Common myeloid progenitor, CD34-positive (primary cell): ENCODE results near the gene NPPB.

Experiments
- CTCF ChIA-PET: fragments of 350-600 bp; sonication (Branson Sonifier 250); formaldehyde crosslinking; loops from one replicate; lab custom pipeline; 2021; ENCODE audit warnings: antibody characterized with exemption; lab: Charles Lee
- POLR2A ChIA-PET: fragments of 350-600 bp; sonication (Branson Sonifier 250); formaldehyde crosslinking; loops from one replicate; lab custom pipeline; 2021; ENCODE audit warnings: antibody characterized with exemption; lab: Charles Lee
- DNase-seq, 3 donors: peaks; one replicate each; pipeline versions ENCODE4 v3.0.0 to v3.0.0-alpha.2; 2013
- H3K27ac ChIP-seq, 2 experiments: 1 replicate in 1 of 2; 2 replicates in 1 of 2; pipeline ENCODE4 v1.7.0; 2013; ENCODE audit warnings: inconsistent platforms in 2 of 2, low read length in 2 of 2, mild to moderate bottlenecking in 2 of 2, low read depth in 1 of 2, moderate library complexity in 1 of 2; ENCODE audit not compliant: severe bottlenecking in 2 of 2, insufficient read depth in 1 of 2, poor library complexity in 1 of 2
- H3K27me3 ChIP-seq, 5 experiments: replicated peaks in 2 of 5; 1 replicate in 3 of 5; 2 replicates in 2 of 5; pipeline versions ENCODE4 v1.6.1 to v1.7.0; 2013; ENCODE audit warnings: low read length in 4 of 5, mild to moderate bottlenecking in 2 of 5, moderate library complexity in 2 of 5, inconsistent platforms in 1 of 5; ENCODE audit not compliant: insufficient read depth in 5 of 5, control insufficient read depth in 4 of 5
- H3K36me3 ChIP-seq, 4 experiments: 1 replicate in 2 of 4; 2 replicates in 2 of 4; pipeline versions ENCODE4 v1.6.1 to v1.7.0; 2013; ENCODE audit warnings: low read length in 3 of 4, control low read depth in 1 of 4, mild to moderate bottlenecking in 1 of 4; ENCODE audit not compliant: control insufficient read depth in 4 of 4, insufficient read depth in 4 of 4
- H3K4me1 ChIP-seq, 4 experiments: 1 replicate in 3 of 4; 2 replicates in 1 of 4; pipeline versions ENCODE4 v1.6.1 to v1.7.1; 2013; ENCODE audit warnings: low read length in 3 of 4, mild to moderate bottlenecking in 3 of 4, control low read depth in 1 of 4, inconsistent platforms in 1 of 4, moderate library complexity in 1 of 4; ENCODE audit not compliant: control insufficient read depth in 4 of 4, insufficient read depth in 4 of 4; ENCODE audit errors: control extremely low read depth in 1 of 4
- H3K4me3 ChIP-seq, 7 experiments: 1 replicate in 4 of 7; 2 replicates in 3 of 7; pipeline versions ENCODE4 v1.5.1 to v1.7.0; 2013; ENCODE audit warnings: mild to moderate bottlenecking in 7 of 7, low read length in 6 of 7, moderate library complexity in 6 of 7, inconsistent platforms in 2 of 7, low read depth in 2 of 7, control low read depth in 1 of 7; ENCODE audit not compliant: insufficient read depth in 4 of 7, control insufficient read depth in 1 of 7; ENCODE audit errors: extremely low read depth in 1 of 7
- H3K9me3 ChIP-seq, 5 experiments: 1 replicate in 4 of 5; 2 replicates in 1 of 5; pipeline versions ENCODE4 v1.6.1 to v1.7.1; 2013; ENCODE audit warnings: low read length in 4 of 5, mild to moderate bottlenecking in 2 of 5, inconsistent platforms in 1 of 5, low read depth in 1 of 5, moderate library complexity in 1 of 5; ENCODE audit not compliant: control insufficient read depth in 4 of 5, insufficient read depth in 2 of 5; ENCODE audit errors: control extremely low read depth in 1 of 5
- WGBS: methylation state at CpG from one replicate; pipeline ENCODE4 v1.1.5; 2013; ENCODE audit not compliant: insufficient coverage; 5-methylcytosine and 5-hydroxymethylcytosine counted together

NPPB gene

DNA sequence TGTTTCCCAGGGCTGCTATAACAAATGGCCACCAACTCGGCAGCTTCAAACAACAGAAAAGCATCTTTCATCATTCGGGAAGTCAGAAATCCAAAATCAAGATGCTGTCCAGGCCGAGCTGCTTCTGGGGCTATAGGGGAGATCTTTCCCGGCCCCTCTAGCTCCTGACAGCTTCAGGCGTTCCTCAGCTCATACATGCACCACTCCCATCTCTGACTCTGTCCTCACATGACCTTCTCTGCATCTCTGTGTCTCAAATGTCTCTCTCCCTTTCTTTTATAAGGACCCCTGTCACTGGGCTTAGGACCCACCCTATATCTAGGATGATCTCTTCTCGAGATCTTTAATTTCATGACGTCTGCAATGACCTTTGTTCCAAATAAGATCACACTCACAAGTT is 13.8 kb upstream of the NPPB start:
- DNase-seq, result no peak
- peaks cover 0 to 4% (median 2%) of the 10 kb centered on the region in 5 experiments for H3K27me3 ChIP-seq
- H3K4me1 ChIP-seq, result no peaks in the 10 kb centered on the region
- POLR2A ChIA-PET, result no interaction called here
- no peak overlapping the region for H3K4me3 ChIP-seq
- WGBS, result 71% methylated on average over 6 of the region's 7 CpGs
- H3K27ac ChIP-seq, result no peak overlapping the region
- no peaks in the 10 kb centered on the region for H3K36me3 ChIP-seq
- CTCF ChIA-PET, result interaction anchor here (0.8 to 1.1 kb wide), 3 partner anchors 9 to 21 kb away, joined by 3 to 8 read pairs (median 3); no protein-coding TSS in a partner anchor
- H3K9me3 ChIP-seq, result no peaks in the 10 kb centered on the region

DNA sequence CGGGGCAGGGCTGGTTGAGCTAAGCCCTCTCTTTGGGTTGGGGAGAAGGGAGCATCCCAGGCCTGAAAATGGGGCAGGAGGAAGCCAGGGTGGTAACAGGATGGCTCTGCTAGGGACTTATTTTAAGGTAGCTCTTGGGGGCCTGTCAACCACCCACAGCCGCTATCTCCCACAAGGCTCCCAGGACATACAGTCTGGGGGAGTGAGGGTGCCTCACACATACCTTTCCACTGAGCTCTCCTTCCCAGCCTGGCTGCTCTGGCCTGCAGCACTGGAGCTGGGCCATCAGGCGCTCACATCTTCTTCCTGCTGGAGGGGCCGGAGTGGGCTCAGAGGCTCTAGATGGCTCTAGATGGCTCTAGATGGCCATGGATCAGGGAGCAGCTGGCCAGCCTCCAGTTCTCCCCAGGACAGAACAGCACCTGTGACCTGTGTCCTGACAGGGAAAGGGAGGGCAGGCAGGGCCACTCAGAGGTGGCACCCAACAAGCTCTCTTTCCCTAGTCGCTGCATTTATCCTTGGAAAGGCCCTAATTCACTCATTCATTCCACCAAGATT is 11.0 kb upstream of the NPPB start:
- Histone ChIP-seq H3K4me3 (no peak overlapping the region), H3K9me3 (no peaks in the 10 kb centered on the region), H3K27me3 (peaks cover 0 to 4% (median 0%) of the 10 kb centered on the region in 5 experiments), H3K36me3 (no peaks in the 10 kb centered on the region), H3K4me1 (no peaks in the 10 kb centered on the region), H3K27ac (no peak overlapping the region)
- 94% methylated on average over 3 of the region's 5 CpGs for WGBS
- no peak for DNase-seq
- ChIA-PET POLR2A (no interaction called here), CTCF (interaction anchor here (0.6 to 2.7 kb wide), 8 partner anchors 9 to 32 kb away, joined by 3 to 12 read pairs (median 4); no protein-coding TSS in a partner anchor)

DNA sequence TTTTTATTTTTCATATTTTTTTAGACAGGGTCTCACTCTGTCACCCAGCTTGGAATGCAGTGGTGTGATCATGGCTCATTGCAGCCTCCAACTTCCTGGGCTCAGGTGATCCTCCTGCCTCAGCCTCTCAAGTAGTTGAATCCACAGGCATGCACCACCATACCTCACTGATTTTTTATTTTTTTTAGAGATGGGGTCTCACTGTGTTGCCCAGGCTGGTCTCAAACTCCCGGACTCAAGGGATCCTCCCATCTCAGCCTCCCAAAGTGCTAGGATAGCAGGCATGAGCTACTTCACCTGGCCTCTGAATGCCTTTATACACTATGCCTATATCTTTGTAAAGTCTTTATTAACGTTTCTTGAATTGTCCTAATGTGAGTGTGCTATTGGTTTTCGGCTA is 10.4 kb upstream of the NPPB start:
- CTCF ChIA-PET, result interaction anchor here (0.7 to 2.7 kb wide), 7 partner anchors 9 to 34 kb away, joined by 3 to 12 read pairs (median 4); no protein-coding TSS in a partner anchor
- Histone ChIP-seq H3K9me3 (no peaks in the 10 kb centered on the region), H3K4me1 (no peaks in the 10 kb centered on the region), H3K27me3 (peaks cover 0 to 4% (median 0%) of the 10 kb centered on the region in 5 experiments), H3K27ac (no peak overlapping the region), H3K36me3 (no peaks in the 10 kb centered on the region), H3K4me3 (no peak overlapping the region)
- no peak for DNase-seq
- POLR2A ChIA-PET, result no interaction called here
- WGBS, result 94% methylated on average over 2 of the region's 3 CpGs

DNA sequence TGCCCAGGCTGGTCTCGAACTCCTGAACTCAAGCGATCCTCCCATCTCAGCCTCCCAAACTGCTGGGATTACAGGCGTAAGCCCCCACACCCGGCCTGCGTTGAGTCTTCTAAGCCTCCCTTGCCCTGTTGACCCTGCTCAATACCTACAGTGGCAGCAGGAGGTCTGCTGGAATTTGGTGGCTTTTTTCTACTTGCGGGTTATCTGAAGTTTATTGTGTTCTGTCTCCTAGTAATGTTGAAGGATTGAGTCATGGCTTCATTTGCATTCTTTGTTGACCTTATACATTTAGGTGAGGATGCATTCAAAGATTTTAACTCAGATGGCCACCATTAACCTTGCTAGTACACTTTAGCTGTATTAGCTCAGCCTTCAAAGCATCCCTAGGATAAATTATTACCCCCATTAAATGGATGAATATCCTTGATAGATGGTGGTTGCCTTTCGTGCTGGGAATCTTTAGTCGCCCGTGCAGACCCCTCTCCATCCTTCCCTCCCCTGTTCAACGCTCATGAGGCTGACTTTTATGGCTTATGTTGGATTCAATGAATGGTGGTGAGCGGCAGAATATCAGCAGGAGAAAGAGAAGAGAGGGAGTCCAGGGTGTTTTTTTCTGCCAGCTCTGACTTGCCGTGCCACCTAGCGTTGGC is 9.7 kb upstream of the NPPB start:
- ChIA-PET CTCF (interaction anchor here (0.7 to 2.7 kb wide), 7 partner anchors 8 to 34 kb away, joined by 3 to 12 read pairs (median 3); no protein-coding TSS in a partner anchor), POLR2A (no interaction called here)
- H3K4me1 ChIP-seq, result no peaks in the 10 kb centered on the region
- H3K9me3 ChIP-seq, result no peaks in the 10 kb centered on the region
- no peak overlapping the region for H3K4me3 ChIP-seq
- no peak overlapping the region for H3K27ac ChIP-seq
- no peak for DNase-seq
- WGBS, result 95% methylated on average over 6 of the region's 13 CpGs
- no peaks in the 10 kb centered on the region for H3K36me3 ChIP-seq
- H3K27me3 ChIP-seq, result peaks cover 0 to 3% (median 0%) of the 10 kb centered on the region in 5 experiments

DNA sequence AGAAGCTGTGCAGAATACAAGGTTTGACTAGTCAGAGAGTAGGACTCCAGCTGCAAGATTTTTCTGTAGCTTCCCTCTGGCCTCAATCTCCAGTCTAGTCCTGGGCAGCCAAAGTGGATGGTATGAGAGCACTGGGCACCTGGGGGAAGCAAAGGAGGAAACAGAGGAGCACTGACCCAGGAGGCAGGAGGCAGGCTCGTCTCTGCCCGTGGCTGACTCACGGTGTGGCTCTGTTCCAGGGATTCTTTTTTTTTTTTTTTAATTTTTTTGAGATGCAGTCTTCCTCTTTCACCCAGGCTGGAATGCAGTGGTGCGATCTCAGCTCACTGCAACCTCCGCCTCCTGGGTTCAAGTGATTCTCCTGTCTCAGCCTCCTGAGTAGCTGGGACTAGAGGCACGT is 4.1 kb upstream of the NPPB start:
- peak in 2 of 3 donors; percentile 19 to 30 for DNase-seq
- POLR2A ChIA-PET, result no interaction called here
- CTCF ChIA-PET, result interaction anchor here (1.4 to 3.3 kb wide), 3 partner anchors 10 to 30 kb away, joined by 4 to 13 read pairs (median 4); no protein-coding TSS in a partner anchor
- H3K27me3 ChIP-seq, result peaks cover 3 to 31% (median 13%) of the 10 kb centered on the region in 5 experiments
- no peaks in the 10 kb centered on the region for H3K9me3 ChIP-seq
- peaks cover 0 to 2% (median under 1%) of the 10 kb centered on the region in 4 experiments for H3K4me1 ChIP-seq
- WGBS, result 25% methylated on average over 4 of the region's 6 CpGs
- H3K4me3 ChIP-seq, result no peak overlapping the region
- H3K27ac ChIP-seq, result no peak overlapping the region
- no peaks in the 10 kb centered on the region for H3K36me3 ChIP-seq

DNA sequence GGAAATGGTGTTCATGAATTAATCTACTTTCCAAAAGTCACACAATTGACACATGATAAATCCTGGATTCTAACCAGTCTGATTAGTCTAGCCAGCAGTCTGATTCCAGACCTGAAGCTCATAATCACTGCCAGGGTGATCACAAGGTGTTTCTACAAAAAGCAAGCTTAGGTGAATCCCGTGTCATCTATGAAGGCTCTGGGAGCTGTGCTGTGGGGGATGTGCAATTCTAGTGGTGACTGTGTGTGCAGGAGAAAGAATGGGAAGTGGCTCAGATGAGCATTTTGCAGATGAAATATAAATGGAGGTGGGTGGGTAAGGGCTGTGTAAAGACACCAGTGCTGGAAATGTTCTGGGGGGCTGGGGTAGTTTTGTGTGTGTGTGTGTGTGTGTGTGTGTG is 1.8 kb upstream of the NPPB start:
- Histone ChIP-seq H3K36me3 (no peaks in the 10 kb centered on the region), H3K4me3 (no peak overlapping the region), H3K27me3 (peaks cover 3 to 47% (median 23%) of the 10 kb centered on the region in 5 experiments), H3K4me1 (peaks cover 0 to 2% (median under 1%) of the 10 kb centered on the region in 4 experiments), H3K9me3 (no peaks in the 10 kb centered on the region), H3K27ac (no peak overlapping the region)
- DNase-seq, result no peak
- 100% methylated on average over 1 of the region's 1 CpG for WGBS
- ChIA-PET CTCF (interaction anchor here (0.9 to 2.8 kb wide), 4 partner anchors 9 to 46 kb away, joined by 3 to 12 read pairs (median 4); no protein-coding TSS in a partner anchor), POLR2A (no interaction called here)

DNA sequence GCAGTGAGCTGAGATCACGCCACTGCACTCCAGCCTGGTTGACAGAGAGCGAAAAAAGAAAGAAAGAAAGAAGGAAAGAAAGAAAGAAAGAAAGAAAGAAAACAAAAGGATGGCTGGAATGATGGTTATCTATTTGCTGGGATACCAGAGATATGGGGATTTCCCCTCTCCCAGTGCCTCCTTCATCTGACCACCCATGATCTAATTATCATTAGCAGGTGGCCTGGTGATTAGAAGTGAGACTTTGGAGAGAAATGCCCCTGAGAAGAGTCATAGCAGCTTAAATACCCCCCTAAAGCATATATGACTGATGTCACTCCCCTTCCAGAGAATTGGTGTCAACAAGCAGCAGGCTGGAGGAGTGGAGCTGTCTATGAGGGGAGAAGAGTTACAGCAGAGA is 1.3 kb upstream of the NPPB start:
- Histone ChIP-seq H3K27me3 (peaks cover 3 to 47% (median 22%) of the 10 kb centered on the region in 5 experiments), H3K36me3 (no peaks in the 10 kb centered on the region), H3K27ac (no peak overlapping the region), H3K4me3 (no peak overlapping the region), H3K9me3 (no peaks in the 10 kb centered on the region), H3K4me1 (peaks cover 0 to 2% (median under 1%) of the 10 kb centered on the region in 4 experiments)
- no peak for DNase-seq
- POLR2A ChIA-PET, result no interaction called here
- no CpG with 5 or more reads among the region's 2 CpGs for WGBS
- CTCF ChIA-PET, result interaction anchor here (0.8 to 2.8 kb wide), 6 partner anchors 10 to 45 kb away, joined by 3 to 12 read pairs (median 4); no protein-coding TSS in a partner anchor
